GM18502 (cell line): ENCODE measurements around the gene BRPF1.

Experiments
- ATAC-seq: cut with Tn5 transposase; IDR thresholded peaks from one replicate; pipeline ENCODE4 v1.9.1; 2021; ENCODE audit warnings: mild to moderate bottlenecking; ENCODE audit not compliant: unreplicated experiment, poor library complexity

Gene BRPF1, protein sequence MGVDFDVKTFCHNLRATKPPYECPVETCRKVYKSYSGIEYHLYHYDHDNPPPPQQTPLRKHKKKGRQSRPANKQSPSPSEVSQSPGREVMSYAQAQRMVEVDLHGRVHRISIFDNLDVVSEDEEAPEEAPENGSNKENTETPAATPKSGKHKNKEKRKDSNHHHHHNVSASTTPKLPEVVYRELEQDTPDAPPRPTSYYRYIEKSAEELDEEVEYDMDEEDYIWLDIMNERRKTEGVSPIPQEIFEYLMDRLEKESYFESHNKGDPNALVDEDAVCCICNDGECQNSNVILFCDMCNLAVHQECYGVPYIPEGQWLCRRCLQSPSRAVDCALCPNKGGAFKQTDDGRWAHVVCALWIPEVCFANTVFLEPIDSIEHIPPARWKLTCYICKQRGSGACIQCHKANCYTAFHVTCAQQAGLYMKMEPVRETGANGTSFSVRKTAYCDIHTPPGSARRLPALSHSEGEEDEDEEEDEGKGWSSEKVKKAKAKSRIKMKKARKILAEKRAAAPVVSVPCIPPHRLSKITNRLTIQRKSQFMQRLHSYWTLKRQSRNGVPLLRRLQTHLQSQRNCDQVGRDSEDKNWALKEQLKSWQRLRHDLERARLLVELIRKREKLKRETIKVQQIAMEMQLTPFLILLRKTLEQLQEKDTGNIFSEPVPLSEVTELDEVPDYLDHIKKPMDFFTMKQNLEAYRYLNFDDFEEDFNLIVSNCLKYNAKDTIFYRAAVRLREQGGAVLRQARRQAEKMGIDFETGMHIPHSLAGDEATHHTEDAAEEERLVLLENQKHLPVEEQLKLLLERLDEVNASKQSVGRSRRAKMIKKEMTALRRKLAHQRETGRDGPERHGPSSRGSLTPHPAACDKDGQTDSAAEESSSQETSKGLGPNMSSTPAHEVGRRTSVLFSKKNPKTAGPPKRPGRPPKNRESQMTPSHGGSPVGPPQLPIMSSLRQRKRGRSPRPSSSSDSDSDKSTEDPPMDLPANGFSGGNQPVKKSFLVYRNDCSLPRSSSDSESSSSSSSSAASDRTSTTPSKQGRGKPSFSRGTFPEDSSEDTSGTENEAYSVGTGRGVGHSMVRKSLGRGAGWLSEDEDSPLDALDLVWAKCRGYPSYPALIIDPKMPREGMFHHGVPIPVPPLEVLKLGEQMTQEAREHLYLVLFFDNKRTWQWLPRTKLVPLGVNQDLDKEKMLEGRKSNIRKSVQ (N-terminal part only)

DNA sequence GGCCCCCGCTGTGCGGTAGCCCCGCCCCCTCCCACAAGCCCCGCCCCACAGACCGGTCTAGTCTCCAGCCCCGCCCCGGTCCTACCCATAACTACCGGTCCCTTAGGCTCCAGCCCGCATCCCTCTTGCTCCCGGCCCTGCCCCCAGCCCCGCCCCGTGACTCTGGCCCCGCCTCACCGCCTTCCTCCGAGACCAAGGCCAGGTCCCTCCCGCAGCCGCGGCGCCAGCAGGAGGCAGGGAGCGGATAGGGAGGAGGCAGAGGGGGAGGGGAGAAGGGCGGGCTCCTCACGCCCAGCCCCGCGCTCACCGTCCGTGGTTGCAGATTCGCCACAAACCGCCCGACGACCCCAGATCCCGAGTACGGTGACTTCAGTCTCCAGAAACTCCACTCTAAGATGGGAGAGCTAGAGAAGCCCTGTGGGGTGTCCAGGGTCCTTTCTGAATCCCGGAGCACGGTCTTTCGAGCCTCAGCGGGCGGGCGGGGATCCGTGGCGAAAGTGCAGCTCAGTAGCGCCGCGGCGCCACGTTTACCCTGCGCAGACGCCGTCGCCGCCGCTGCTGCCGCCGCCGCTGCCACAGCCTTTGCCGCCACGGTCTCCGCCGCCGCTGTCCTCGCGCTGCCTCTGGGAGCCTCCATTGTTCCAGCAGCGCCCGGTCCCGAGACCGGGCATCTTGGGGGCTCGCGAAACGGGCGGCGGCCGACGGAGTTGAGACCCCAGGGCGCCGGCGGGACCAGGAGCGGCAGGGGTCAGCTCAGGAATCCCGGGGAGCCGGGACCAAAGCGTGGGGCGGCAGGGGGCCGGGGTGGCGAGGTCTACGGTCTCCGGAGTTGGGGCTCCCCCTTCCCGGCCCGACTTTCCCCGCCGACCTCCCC lies at the start of gene BRPF1:
Gene BRPF1 (plus strand): TSS at position 530 of the 874 bp plus-strand sequence. CDS start 2,406 bp downstream, outside the sequence.
- ATAC-seq = peak; percentile 91

DNA sequence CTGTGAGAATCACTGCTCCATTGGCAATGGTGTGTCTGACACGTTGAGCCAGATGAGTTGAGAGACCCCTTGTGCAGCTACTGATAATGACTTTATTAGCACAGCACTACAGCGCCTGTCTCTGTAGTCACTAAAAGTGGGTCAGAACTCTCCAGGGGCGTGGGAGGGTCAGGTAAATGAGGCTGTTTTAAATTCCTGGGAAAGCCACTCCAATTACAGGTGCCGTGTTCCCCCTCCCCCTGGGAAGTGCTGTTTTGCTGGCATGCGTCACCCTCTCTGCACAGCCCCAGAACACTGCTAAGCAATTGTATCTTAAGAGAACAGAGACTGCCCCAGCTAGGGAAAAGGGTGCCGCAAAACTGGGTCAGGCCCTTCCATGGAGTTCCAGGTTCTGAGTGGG lies 49.4 kb upstream of the BRPF1 start:
- ATAC-seq = no peak

DNA sequence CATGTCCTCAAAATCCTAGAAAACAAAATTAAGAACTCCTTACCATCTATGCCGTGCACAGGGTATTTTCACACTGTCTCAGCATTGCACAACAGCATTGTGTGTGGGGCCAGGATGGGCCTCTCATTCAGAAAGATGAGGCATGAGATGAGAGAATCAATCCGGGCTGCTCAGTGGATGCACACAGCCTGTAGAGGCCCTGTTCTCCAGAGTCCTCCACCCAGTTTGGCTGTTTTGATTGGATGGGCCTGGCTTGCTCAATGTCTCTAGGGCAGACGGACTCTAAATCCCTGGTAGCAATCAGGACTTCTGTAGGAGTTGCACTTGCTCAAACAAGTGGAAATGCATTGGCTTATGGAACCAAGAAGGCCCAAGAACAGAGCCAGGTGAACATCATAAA lies 48.1 kb upstream of the BRPF1 start:
- ATAC-seq = no peak

DNA sequence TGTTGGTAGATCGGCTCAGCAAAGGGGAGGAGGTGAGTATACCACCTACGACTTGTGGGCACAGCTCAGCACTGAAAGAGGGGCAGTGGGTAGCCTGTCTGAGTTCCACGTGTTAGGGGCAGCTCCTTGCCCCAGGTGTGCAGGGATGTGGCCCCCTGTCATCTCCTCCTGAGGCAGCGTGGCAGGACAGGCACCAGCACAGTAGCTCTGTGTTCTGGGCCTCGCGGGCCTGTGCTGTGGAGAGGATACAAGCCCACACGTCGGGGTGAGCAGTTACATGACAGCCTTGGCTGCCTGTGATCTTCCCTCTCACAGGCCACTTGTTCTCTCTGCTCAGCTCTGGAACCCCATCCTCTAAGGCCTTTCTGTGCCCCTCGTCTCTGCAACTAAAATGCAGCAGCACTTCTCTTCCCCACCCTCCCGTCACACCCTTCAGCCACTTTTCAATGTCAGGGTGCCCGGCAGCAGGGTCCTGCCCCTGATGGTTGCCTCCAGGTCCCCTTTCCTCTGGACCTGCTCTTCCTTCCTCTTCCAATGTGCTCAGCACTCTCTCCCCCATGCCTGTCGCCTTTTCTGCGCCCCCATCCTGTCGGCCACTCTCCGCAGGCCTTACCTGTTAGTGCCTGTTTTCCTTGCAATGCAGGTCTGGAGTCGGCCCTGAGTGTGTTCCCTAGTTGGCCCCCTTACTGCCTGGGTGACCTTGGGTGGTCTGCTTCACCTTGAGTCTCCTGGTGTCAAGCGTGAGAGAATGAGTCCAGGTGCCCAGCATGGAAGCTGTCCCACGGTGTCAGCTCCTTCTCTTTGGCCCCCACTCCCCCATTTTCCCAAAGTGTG lies 46.1 kb upstream of the BRPF1 start:
- ATAC-seq = no peak

DNA sequence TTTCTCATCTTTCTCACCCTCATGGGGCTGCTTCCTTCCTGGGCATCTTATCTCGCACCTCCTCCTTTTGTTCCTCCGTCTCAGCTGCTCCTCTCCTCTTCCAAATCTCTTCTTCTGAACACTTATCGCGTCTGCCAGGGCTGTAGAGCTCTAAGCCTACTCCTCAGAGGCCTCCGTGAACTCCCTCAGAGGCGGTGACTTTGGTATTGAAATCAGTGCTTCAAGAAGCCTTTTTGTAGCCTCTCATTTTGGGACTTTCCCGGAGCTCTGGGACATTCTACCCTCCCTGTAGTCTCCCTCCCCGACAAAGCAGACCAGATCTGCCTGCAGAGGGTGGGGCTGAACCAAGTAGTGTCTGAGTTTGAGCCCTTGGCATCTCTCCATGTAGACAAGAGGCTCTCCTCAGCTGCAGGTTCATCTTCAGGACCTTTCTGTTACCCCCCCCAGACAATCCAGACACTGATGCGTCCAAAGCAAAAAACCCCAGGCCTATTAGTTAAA lies 45.4 kb upstream of the BRPF1 start:
- no peak for ATAC-seq

DNA sequence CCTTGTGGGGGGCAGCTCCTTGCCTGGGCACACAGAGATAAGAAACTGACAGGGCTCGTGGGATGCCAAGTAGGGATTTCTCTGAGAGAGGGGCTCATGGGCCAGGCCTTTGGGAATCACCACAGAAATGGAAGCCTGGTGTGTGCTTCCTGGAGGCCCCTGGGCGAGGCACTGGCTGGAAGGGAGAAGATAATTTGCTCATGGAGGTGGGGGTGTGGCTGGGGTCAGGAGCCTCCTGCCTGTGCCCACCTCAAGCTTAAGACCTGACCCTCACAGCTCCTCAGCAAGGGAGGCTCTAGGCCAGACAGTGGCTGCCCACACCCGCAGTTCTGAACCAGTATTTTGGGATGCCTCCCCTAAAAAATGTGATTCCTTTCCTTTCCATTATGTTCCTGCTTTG lies 44.8 kb upstream of the BRPF1 start:
- no peak for ATAC-seq

DNA sequence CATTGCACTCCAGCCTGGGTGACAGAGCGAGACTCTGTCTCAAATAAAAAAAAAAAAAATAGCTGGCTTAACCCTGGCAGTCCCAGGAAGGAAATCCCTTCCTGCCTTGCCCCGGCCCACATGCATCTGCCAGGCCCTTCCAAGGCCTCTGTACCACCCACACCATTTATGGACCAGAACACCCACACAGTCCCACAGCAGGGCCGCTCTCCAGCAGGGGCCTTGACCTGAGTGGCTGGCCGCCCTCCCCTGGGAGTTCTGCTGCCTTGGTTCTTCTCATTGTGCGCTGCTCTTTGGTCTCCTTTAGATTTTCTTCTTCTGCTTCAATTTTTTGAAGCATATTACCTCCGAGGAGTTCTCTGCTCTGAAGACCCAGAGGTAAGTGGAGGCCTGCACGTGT lies 44.0 kb upstream of the BRPF1 start:
- ATAC-seq = no peak

DNA sequence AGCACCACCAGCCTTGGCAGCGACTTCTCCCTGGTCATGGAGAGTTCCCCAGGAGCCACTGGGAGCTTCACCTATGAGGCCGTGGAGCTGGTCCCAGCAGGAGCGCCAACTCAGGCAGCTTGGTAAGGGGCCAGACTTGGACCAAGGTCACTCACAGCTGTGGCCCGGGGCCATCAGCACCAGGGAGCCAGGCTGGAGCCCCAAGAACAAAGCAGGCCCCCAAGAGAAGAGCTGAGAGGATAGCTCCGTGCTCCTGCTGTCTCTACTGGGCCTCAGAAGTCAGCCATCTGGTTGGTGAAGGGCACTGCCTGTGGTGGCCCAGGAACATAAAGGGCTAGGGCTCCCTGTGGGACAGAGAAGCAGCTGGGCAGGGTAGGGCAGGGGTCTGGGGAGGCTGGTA lies 42.6 kb upstream of the BRPF1 start:
- ATAC-seq = no peak

DNA sequence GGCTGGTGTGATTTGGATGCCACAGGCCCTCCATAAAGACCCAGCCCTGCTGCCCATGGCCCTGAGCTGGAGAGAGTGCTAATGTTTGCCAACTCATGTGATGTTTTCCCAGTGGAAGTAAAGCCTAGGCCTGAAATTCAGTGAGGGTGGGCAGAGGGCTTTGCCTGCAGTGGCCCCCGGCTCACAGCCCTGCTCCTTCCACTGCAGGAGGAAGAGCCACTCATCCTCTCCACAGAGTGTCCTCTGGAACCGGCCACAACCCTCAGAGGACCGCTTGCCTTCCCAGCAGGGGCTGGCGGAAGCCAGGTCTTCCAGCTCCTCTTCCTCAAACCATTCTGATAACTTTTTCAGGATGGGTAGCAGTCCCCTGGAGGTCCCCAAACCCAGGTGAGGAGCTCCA lies 41.8 kb upstream of the BRPF1 start:
- no peak for ATAC-seq

DNA sequence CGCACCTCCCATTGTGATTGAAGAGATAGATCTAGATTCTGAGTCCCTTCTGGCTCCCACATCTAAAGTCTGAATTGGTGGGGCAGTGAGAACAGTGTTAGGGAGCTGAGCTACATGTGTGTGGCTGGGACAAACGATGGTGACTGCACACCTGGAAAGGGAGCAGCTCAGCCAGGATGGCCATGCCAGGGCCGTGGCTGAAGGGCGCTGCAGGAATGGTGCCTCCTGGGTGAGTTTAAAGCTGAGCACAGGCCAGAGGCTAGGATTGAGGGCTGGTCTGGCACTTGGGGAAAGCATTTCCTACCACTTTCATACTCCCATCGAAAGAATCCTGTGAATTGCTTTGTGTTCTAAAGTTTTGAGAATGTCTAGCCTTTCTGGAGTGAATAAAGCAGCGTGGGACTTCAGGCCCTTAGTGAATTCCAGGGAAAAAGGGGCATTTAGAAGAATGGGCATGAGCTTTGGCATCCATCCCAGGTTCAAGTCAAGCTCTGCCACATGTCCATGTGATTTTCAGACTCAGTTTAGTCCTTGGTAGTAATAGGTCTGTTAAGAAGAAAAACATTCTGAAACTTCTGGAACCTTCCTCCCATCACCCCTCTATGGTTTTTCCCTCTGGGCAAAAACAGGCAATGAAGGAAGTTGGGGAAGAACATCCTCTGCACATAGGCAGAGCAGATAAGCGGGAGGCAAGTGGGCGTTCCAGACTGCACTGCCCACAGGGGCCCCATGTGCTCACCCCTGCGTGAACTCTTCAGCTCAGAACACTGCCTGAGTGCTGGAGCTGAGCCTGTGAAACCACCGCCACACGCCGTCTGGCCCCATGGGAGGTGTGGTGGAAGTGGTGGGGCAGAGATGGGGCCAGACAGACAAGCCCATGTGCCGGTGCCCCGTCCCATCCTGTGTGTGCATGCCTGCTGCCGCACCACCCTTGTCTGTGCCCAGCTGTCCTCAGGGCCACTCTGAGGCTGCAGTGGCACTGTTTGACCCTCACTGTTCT lies 40.8 kb upstream of the BRPF1 start:
- ATAC-seq = peak; percentile 96

DNA sequence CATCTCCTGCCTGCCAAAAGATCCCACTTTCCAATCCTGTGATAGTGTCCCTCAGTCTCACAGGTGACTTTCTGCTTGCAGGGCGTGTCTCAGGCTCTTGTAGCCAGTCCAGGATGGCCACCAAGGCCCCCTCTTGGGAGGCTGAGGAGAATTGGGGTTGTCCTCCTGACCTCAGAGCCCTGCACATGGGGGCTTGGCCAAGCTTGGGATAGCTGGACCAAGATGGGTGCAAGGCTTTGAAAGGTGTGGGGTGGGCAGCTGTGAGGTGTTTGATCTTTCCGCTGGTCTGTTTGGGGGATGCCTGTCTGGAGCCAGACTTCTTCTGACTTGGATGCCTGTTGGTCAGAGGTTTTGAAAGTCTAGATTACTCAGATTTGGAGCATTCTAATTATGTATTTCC lies 39.9 kb upstream of the BRPF1 start:
- ATAC-seq = no peak

DNA sequence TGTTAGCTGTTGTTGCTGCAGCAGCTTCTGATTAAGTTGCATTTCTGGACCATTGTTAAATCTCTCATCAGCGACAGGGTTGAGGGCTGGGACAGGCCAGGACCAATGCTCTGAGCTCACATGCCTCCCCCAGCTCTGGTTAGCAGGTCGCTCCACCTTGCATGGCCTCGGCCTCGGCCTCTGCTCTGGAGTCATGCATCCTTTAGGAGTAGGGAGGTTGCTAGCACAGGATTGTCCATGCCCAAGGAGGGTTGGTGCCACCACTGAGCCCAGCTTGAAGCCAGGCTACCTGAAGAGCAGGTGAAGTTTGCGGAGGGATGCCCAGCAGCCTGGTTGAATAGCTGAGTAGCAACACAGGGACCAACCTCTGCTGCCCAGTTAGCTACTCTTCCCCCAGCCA lies 39.1 kb upstream of the BRPF1 start:
- ATAC-seq = no peak

DNA sequence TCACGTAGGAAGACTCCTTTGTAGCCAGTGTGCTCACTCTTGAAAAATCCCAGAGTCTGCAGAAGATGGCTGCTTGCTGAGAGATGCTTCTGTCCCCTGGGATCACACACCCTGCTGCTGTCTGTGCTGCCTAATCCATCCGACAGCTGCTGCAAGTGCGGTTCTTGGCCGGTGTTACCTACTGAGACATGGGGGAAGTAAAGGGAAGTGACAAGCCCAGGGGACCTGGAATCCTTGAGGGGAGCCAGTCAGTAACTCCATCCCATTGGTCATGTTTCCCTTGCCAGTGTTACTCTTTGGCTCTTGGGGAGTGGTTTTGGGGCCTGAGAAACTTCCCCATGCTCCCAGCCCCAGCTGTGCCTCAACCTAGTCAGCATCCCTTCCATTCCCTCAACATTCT lies 36.2 kb upstream of the BRPF1 start:
- no peak for ATAC-seq

DNA sequence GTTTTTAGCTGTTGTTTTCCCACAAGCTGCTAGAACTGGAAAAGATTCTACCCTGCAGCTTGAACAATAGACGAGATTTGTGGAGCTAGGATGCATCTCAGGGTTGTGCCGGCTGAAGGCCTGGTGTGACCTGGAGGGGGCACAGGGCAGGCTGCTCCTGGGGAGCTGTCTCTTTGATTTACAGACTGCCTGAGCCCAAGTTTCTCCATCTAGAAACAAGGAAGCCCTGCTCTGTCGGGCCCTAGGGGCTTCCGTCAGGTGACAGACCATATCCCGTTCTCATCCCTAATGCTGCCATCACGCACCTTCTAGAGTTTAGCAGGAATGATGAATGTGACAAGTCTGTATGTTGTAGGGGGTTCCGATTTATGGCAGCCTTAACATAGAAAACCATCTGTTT lies 35.8 kb upstream of the BRPF1 start:
- no peak for ATAC-seq

DNA sequence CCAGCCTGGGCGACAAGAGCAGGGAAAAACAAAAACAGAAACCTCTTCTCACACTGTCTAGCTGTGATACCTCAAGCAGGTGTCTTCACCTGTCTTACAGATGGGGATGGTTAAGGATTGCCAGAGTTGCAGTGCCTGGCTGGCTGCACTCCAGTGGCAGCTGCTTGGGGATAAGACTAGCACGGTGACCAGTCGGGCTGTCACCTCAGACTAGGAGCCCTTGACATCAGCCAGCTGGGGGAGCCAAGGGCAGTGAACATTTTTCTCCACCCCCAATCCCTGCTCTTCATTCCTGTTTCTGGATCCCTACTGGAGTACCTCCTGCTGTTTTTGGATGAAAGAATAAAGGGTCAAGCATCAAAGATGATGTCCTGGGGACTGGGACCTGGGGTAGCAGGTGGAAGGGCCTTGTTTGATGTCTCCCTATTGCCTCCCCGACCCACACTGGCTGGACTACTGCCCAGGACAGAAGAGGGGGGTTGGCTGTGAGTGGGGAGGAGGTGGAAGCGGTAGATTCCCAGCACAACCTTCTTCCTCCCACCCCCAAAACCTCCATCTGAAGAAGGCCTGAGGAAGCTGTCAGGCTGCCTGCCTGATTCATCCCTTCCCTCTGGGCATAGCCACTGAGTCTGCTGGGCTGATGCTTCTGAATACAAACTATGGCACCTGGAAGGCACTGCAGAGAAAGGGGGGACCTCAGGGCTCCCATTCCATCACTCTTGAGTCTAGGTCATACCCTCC lies 34.9 kb upstream of the BRPF1 start:
- ATAC-seq = no peak

DNA sequence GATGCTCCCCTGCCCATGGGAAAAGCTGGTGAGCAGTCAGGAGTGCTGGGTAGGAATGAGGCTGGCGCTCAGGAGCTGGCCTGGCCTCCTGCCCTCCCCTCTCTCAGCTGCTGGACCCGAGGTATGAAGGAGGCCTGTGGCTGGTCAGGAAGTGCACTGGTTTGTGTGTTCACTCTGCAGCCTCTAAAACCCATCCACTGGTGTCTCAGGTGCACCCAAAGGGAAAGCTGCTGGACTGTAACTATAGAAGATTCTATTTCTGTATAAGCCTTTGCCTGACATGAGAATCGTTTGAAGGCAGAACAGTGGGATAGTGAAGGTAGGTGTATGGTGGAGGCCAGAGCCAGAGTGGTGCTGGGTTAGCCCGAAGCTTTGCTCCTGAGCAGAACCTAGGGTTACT lies 33.6 kb upstream of the BRPF1 start:
- no peak for ATAC-seq

DNA sequence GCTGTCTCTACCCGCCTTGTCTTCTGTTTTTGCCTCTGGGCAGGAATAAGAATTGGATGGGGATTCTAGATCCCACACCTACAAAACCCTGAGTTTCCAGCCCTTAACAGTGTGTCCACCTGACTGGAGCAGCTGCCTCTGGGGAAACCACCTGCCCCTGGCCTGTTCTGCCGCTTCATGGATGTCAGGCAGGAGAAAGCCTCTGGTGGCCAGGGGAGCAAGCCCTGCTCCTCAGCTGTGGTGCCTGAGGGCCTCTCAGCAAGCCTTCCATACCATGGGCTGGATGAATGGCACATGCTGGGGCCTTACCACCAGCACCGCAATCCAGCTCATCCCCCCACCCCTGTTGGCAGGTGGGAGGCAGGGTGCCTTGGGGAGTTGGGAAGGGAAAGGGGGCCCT lies 33.2 kb upstream of the BRPF1 start:
- ATAC-seq = no peak
